ENCODE measurements around the gene NAA10.

Gene NAA10

GRCh38 chrX:153903991-153904957 is 30.6 kb downstream of the NAA10 start, which contains the start of gene AVPR2:
Gene AVPR2, plus strand, starts transcription at chrX:153904673. Its CDS starts 473 bp downstream, at chrX:153905146.
- peaks cover 0 to 40% of the 10 kb centered on the region in 2 experiments for H3K27me3 ChIP-seq (ENCODE audit: control insufficient read depth in 1 of 2, insufficient read depth in 1 of 2, low read length in 2 of 2)
- WGBS = 88% methylated on average over 17 of the region's 26 CpGs
- H4K8ac ChIP-seq (ENCODE audit: low read length) = peak within 1 kb of the TSS; percentile 64
- H2BK120ac ChIP-seq (ENCODE audit: low read depth, low read length) = no peak within 1 kb of the TSS
- no peak within 1 kb of the TSS for H3K27ac ChIP-seq (ENCODE audit: low read length, poor library complexity, severe bottlenecking)
- no peak within 1 kb of the TSS for H3K4me2 ChIP-seq (ENCODE audit: low read length, poor library complexity, severe bottlenecking)
- peak within 1 kb of the TSS in 1 of 2 experiments; percentile 62 for H3K18ac ChIP-seq (ENCODE audit: low read depth in 1 of 2, low read length in 2 of 2)
- H3K9ac ChIP-seq (ENCODE audit: low read length) = no peak within 1 kb of the TSS
- H3K23ac ChIP-seq (ENCODE audit: low read length in 2 of 2) = no peak within 1 kb of the TSS
- peak within 1 kb of the TSS in 1 of 2 experiments; percentile 6 for H3K14ac ChIP-seq (ENCODE audit: low read length in 2 of 2)
- no peaks in the 10 kb centered on the region for H3K9me3 ChIP-seq (ENCODE audit: control insufficient read depth, low read length)
- no peak within 1 kb of the TSS for H2AFZ ChIP-seq (ENCODE audit: low read depth, low read length)
- peak within 1 kb of the TSS; percentile 50 for H4K91ac ChIP-seq (ENCODE audit: low read length)
- no peak for DNase-seq
- H3K4me3 ChIP-seq (ENCODE audit: insufficient read depth in 1 of 2, low read depth in 1 of 2, low read length in 2 of 2) = no peak within 1 kb of the TSS
- no peak within 1 kb of the TSS for H2BK5ac ChIP-seq (ENCODE audit: low read depth, low read length, poor library complexity, severe bottlenecking)
- no peak within 1 kb of the TSS for H2AK5ac ChIP-seq (ENCODE audit: low read length, severe bottlenecking)
- H3K36me3 ChIP-seq (ENCODE audit: control insufficient read depth in 1 of 2, insufficient read depth in 2 of 2, low read depth in 1 of 2, low read length in 2 of 2) = no peaks in the 10 kb centered on the region
- no peak within 1 kb of the TSS for H2BK12ac ChIP-seq (ENCODE audit: low read length in 2 of 2)
- peaks cover 17% of the 10 kb centered on the region for H3K4me1 ChIP-seq (ENCODE audit: control insufficient read depth, insufficient read depth, low read depth, low read length)
- no peak within 1 kb of the TSS for H3K4ac ChIP-seq (ENCODE audit: low read depth in 1 of 2, low read length in 2 of 2)
- H2BK15ac ChIP-seq (ENCODE audit: low read depth, poor library complexity, severe bottlenecking) = peak within 1 kb of the TSS; percentile 48
- H3K79me1 ChIP-seq (replicated peaks; ENCODE audit: low read length, poor library complexity, severe bottlenecking) = no peaks in the 10 kb centered on the region

- H3K4me3 ChIP-seq (ENCODE audit: insufficient read depth in 1 of 2, low read depth in 1 of 2, low read length in 2 of 2) = no peak overlapping the region
- no peak overlapping the region for H2BK120ac ChIP-seq (ENCODE audit: low read depth, low read length)
- H3K18ac ChIP-seq (ENCODE audit: low read depth in 1 of 2, low read length in 2 of 2) = peak overlapping the region in 1 of 2 experiments; percentile 66
- no peak overlapping the region for H3K27ac ChIP-seq (ENCODE audit: low read length, poor library complexity, severe bottlenecking)
- no peak for DNase-seq
- H4K8ac ChIP-seq (ENCODE audit: low read length) = peak overlapping the region; percentile 64
- H2BK12ac ChIP-seq (ENCODE audit: low read length in 2 of 2) = no peak overlapping the region
- H3K4me2 ChIP-seq (ENCODE audit: low read length, poor library complexity, severe bottlenecking) = no peak overlapping the region
- H3K27me3 ChIP-seq (ENCODE audit: control insufficient read depth in 1 of 2, insufficient read depth in 1 of 2, low read length in 2 of 2) = peaks cover 0 to 35% of the 10 kb centered on the region in 2 experiments
- H2BK5ac ChIP-seq (ENCODE audit: low read depth, low read length, poor library complexity, severe bottlenecking) = no peak overlapping the region
- no peak overlapping the region for H3K9ac ChIP-seq (ENCODE audit: low read length)
- no peaks in the 10 kb centered on the region for H3K9me3 ChIP-seq (ENCODE audit: control insufficient read depth, low read length)
- no peaks in the 10 kb centered on the region for H3K79me1 ChIP-seq (replicated peaks; ENCODE audit: low read length, poor library complexity, severe bottlenecking)
- H3K23ac ChIP-seq (ENCODE audit: low read length in 2 of 2) = no peak overlapping the region
- H3K4ac ChIP-seq (ENCODE audit: low read depth in 1 of 2, low read length in 2 of 2) = no peak overlapping the region
- H3K4me1 ChIP-seq (ENCODE audit: control insufficient read depth, insufficient read depth, low read depth, low read length) = peaks cover 15% of the 10 kb centered on the region
- H2AK5ac ChIP-seq (ENCODE audit: low read length, severe bottlenecking) = no peak overlapping the region
- WGBS = 76% methylated on average over 15 of the region's 18 CpGs
- no peak overlapping the region for H2BK15ac ChIP-seq (ENCODE audit: low read depth, poor library complexity, severe bottlenecking)
- H3K14ac ChIP-seq (ENCODE audit: low read length in 2 of 2) = peak overlapping the region in 1 of 2 experiments; percentile 6
- H2AFZ ChIP-seq (ENCODE audit: low read depth, low read length) = no peak overlapping the region
- peak overlapping the region; percentile 50 for H4K91ac ChIP-seq (ENCODE audit: low read length)
- H3K36me3 ChIP-seq (ENCODE audit: control insufficient read depth in 1 of 2, insufficient read depth in 2 of 2, low read depth in 1 of 2, low read length in 2 of 2) = no peaks in the 10 kb centered on the region
Measured at GRCh38 chrX:153903238-153903980, 31.4 kb downstream of the NAA10 start.

GRCh38 chrX:153902385-153902784 is 32.5 kb downstream of the NAA10 start:
- no peak overlapping the region for H3K14ac ChIP-seq (ENCODE audit: low read length in 2 of 2)
- no peak overlapping the region for H4K91ac ChIP-seq (ENCODE audit: low read length)
- H3K27ac ChIP-seq (ENCODE audit: low read length, poor library complexity, severe bottlenecking) = no peak overlapping the region
- H2BK15ac ChIP-seq (ENCODE audit: low read depth, poor library complexity, severe bottlenecking) = no peak overlapping the region
- H3K23ac ChIP-seq (ENCODE audit: low read length in 2 of 2) = no peak overlapping the region
- H3K4me3 ChIP-seq (ENCODE audit: insufficient read depth in 1 of 2, low read depth in 1 of 2, low read length in 2 of 2) = no peak overlapping the region
- no peaks in the 10 kb centered on the region for H3K36me3 ChIP-seq (ENCODE audit: control insufficient read depth in 1 of 2, insufficient read depth in 2 of 2, low read depth in 1 of 2, low read length in 2 of 2)
- no peaks in the 10 kb centered on the region for H3K9me3 ChIP-seq (ENCODE audit: control insufficient read depth, low read length)
- H3K79me1 ChIP-seq (replicated peaks; ENCODE audit: low read length, poor library complexity, severe bottlenecking) = no peaks in the 10 kb centered on the region
- no peak overlapping the region for H2BK120ac ChIP-seq (ENCODE audit: low read depth, low read length)
- H3K27me3 ChIP-seq (ENCODE audit: control insufficient read depth in 1 of 2, insufficient read depth in 1 of 2, low read length in 2 of 2) = peaks cover 0 to 38% of the 10 kb centered on the region in 2 experiments
- no peak overlapping the region for H2AFZ ChIP-seq (ENCODE audit: low read depth, low read length)
- no peak overlapping the region for H3K18ac ChIP-seq (ENCODE audit: low read depth in 1 of 2, low read length in 2 of 2)
- H3K4me1 ChIP-seq (ENCODE audit: control insufficient read depth, insufficient read depth, low read depth, low read length) = peaks cover 15% of the 10 kb centered on the region
- no peak overlapping the region for H2BK5ac ChIP-seq (ENCODE audit: low read depth, low read length, poor library complexity, severe bottlenecking)
- DNase-seq = no peak
- no peak overlapping the region for H4K8ac ChIP-seq (ENCODE audit: low read length)
- no peak overlapping the region for H3K4ac ChIP-seq (ENCODE audit: low read depth in 1 of 2, low read length in 2 of 2)
- H2BK12ac ChIP-seq (ENCODE audit: low read length in 2 of 2) = no peak overlapping the region
- H2AK5ac ChIP-seq (ENCODE audit: low read length, severe bottlenecking) = no peak overlapping the region
- no peak overlapping the region for H3K9ac ChIP-seq (ENCODE audit: low read length)
- 65% methylated on average over 6 of the region's 10 CpGs for WGBS
- H3K4me2 ChIP-seq (ENCODE audit: low read length, poor library complexity, severe bottlenecking) = no peak overlapping the region

GRCh38 chrX:153901753-153902140 is 33.1 kb downstream of the NAA10 start:
- no peak overlapping the region for H4K8ac ChIP-seq (ENCODE audit: low read length)
- no peaks in the 10 kb centered on the region for H3K36me3 ChIP-seq (ENCODE audit: control insufficient read depth in 1 of 2, insufficient read depth in 2 of 2, low read depth in 1 of 2, low read length in 2 of 2)
- H3K27me3 ChIP-seq (ENCODE audit: control insufficient read depth in 1 of 2, insufficient read depth in 1 of 2, low read length in 2 of 2) = peaks cover 0 to 36% of the 10 kb centered on the region in 2 experiments
- no peak overlapping the region for H2AK5ac ChIP-seq (ENCODE audit: low read length, severe bottlenecking)
- DNase-seq = no peak
- H3K4me2 ChIP-seq (ENCODE audit: low read length, poor library complexity, severe bottlenecking) = no peak overlapping the region
- H3K23ac ChIP-seq (ENCODE audit: low read length in 2 of 2) = no peak overlapping the region
- H3K18ac ChIP-seq (ENCODE audit: low read depth in 1 of 2, low read length in 2 of 2) = no peak overlapping the region
- H2BK12ac ChIP-seq (ENCODE audit: low read length in 2 of 2) = no peak overlapping the region
- 88% methylated on average over 7 of the region's 8 CpGs for WGBS
- no peak overlapping the region for H4K91ac ChIP-seq (ENCODE audit: low read length)
- no peak overlapping the region for H2BK120ac ChIP-seq (ENCODE audit: low read depth, low read length)
- H3K14ac ChIP-seq (ENCODE audit: low read length in 2 of 2) = no peak overlapping the region
- H3K27ac ChIP-seq (ENCODE audit: low read length, poor library complexity, severe bottlenecking) = no peak overlapping the region
- no peak overlapping the region for H2BK15ac ChIP-seq (ENCODE audit: low read depth, poor library complexity, severe bottlenecking)
- no peak overlapping the region for H2AFZ ChIP-seq (ENCODE audit: low read depth, low read length)
- H3K79me1 ChIP-seq (replicated peaks; ENCODE audit: low read length, poor library complexity, severe bottlenecking) = no peaks in the 10 kb centered on the region
- peaks cover 15% of the 10 kb centered on the region for H3K4me1 ChIP-seq (ENCODE audit: control insufficient read depth, insufficient read depth, low read depth, low read length)
- H3K9me3 ChIP-seq (ENCODE audit: control insufficient read depth, low read length) = peaks cover under 1% of the 10 kb centered on the region
- no peak overlapping the region for H3K4me3 ChIP-seq (ENCODE audit: insufficient read depth in 1 of 2, low read depth in 1 of 2, low read length in 2 of 2)
- no peak overlapping the region for H3K9ac ChIP-seq (ENCODE audit: low read length)
- H2BK5ac ChIP-seq (ENCODE audit: low read depth, low read length, poor library complexity, severe bottlenecking) = no peak overlapping the region
- no peak overlapping the region for H3K4ac ChIP-seq (ENCODE audit: low read depth in 1 of 2, low read length in 2 of 2)

All from mesenchymal stem cell (in vitro differentiated cells and primary cell).